ENCODE data around the gene RTN4RL1.

RTN4RL1 gene

DNA sequence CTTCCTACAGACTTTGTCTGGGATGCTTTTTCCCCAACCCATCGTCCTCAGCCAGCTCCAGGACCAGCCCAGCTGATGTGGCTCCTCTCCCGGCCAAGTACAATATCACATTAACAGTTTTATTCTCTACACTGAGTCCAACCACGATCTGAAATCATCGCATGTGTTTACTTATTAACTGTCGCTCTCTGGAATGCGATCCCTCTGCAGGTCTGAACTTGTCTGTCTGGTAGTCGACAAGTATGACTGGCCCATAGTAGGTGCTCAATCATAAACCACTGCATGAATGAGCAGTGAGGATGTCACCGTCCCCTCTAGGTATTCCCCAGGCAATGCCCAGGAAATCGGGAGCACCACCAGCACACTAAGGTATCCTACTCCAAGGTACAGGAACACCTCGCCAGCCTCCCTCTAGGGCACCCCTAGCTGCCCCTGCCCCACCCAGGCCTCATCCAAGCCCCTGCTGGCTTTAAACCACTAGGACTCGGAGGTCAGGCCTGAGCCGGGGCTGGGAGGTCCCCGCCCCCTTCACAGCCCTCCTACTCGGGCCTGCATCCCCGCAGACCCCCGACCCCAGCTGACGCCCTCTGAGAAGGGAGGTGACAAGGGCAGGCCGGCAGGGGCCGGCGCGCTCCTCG, 27.7 kb downstream of the RTN4RL1 start (continued):
- TF ChIP-seq, protein P1, sequence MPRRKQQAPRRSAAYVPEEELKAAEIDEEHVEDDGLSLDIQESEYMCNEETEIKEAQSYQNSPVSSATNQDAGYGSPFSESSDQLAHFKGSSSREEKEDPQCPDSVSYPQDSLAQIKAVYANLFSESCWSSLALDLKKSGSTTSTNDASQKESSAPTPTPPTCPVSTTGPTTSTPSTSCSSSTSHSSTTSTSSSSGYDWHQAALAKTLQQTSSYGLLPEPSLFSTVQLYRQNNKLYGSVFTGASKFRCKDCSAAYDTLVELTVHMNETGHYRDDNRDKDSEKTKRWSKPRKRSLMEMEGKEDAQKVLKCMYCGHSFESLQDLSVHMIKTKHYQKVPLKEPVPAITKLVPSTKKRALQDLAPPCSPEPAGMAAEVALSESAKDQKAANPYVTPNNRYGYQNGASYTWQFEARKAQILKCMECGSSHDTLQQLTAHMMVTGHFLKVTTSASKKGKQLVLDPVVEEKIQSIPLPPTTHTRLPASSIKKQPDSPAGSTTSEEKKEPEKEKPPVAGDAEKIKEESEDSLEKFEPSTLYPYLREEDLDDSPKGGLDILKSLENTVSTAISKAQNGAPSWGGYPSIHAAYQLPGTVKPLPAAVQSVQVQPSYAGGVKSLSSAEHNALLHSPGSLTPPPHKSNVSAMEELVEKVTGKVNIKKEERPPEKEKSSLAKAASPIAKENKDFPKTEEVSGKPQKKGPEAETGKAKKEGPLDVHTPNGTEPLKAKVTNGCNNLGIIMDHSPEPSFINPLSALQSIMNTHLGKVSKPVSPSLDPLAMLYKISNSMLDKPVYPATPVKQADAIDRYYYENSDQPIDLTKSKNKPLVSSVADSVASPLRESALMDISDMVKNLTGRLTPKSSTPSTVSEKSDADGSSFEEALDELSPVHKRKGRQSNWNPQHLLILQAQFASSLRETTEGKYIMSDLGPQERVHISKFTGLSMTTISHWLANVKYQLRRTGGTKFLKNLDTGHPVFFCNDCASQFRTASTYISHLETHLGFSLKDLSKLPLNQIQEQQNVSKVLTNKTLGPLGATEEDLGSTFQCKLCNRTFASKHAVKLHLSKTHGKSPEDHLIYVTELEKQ (tag by site-specific recombination; IDR thresholded peaks at IDR 0.05; ENCODE audit: borderline replicate concordance), result peak; percentile 74; the same call in 1 of the 2 replicates
- peak; percentile 78 for TF ChIP-seq SCRT2 (tag by site-specific recombination; IDR thresholded peaks at IDR 0.05)
- peak; percentile 65; the same call in 1 of the 2 replicates for TF ChIP-seq ZNF664 (tag by site-specific recombination; IDR thresholded peaks at IDR 0.05)
- TF ChIP-seq, protein P2, sequence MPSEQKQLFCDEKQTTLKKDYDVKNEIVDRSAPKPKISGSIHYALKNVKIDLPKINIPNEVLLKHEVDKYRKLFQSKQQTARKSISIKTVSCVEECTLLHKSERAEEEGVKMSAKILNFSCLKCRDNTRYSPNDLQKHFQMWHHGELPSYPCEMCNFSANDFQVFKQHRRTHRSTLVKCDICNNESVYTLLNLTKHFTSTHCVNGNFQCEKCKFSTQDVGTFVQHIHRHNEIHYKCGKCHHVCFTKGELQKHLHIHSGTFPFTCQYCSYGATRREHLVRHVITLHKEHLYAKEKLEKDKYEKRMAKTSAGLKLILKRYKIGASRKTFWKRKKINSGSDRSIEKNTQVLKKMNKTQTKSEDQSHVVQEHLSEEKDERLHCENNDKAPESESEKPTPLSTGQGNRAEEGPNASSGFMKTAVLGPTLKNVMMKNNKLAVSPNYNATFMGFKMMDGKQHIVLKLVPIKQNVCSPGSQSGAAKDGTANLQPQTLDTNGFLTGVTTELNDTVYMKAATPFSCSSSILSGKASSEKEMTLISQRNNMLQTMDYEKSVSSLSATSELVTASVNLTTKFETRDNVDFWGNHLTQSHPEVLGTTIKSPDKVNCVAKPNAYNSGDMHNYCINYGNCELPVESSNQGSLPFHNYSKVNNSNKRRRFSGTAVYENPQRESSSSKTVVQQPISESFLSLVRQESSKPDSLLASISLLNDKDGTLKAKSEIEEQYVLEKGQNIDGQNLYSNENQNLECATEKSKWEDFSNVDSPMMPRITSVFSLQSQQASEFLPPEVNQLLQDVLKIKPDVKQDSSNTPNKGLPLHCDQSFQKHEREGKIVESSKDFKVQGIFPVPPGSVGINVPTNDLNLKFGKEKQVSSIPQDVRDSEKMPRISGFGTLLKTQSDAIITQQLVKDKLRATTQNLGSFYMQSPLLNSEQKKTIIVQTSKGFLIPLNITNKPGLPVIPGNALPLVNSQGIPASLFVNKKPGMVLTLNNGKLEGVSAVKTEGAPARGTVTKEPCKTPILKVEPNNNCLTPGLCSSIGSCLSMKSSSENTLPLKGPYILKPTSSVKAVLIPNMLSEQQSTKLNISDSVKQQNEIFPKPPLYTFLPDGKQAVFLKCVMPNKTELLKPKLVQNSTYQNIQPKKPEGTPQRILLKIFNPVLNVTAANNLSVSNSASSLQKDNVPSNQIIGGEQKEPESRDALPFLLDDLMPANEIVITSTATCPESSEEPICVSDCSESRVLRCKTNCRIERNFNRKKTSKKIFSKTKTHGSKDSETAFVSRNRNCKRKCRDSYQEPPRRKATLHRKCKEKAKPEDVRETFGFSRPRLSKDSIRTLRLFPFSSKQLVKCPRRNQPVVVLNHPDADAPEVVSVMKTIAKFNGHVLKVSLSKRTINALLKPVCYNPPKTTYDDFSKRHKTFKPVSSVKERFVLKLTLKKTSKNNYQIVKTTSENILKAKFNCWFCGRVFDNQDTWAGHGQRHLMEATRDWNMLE (tag by site-specific recombination; conservative IDR thresholded peaks at IDR 0.05; ENCODE audit: low read depth), result no peak
- TF ChIP-seq, protein P3, sequence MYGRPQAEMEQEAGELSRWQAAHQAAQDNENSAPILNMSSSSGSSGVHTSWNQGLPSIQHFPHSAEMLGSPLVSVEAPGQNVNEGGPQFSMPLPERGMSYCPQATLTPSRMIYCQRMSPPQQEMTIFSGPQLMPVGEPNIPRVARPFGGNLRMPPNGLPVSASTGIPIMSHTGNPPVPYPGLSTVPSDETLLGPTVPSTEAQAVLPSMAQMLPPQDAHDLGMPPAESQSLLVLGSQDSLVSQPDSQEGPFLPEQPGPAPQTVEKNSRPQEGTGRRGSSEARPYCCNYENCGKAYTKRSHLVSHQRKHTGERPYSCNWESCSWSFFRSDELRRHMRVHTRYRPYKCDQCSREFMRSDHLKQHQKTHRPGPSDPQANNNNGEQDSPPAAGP (tag by site-specific recombination; IDR thresholded peaks at IDR 0.05), result peak; percentile 58; the same call in 1 of the 2 replicates
- TF ChIP-seq, protein P4, sequence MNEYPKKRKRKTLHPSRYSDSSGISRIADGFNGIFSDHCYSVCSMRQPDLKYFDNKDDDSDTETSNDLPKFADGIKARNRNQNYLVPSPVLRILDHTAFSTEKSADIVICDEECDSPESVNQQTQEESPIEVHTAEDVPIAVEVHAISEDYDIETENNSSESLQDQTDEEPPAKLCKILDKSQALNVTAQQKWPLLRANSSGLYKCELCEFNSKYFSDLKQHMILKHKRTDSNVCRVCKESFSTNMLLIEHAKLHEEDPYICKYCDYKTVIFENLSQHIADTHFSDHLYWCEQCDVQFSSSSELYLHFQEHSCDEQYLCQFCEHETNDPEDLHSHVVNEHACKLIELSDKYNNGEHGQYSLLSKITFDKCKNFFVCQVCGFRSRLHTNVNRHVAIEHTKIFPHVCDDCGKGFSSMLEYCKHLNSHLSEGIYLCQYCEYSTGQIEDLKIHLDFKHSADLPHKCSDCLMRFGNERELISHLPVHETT (tag by site-specific recombination; IDR thresholded peaks at IDR 0.05), result peak; percentile 42; the same call in 1 of the 2 replicates
- TF ChIP-seq ZNF561 (tag by site-specific recombination; IDR thresholded peaks at IDR 0.05; ENCODE audit: borderline replicate concordance), result 0 out of 2 replicates have a peak, but pooled peaks have one; percentile 44
- TF ChIP-seq TRIM28 (IDR thresholded peaks at IDR 0.05; ENCODE audit: borderline replicate concordance, low read length), result peak; percentile 97
- TF ChIP-seq, protein P5, sequence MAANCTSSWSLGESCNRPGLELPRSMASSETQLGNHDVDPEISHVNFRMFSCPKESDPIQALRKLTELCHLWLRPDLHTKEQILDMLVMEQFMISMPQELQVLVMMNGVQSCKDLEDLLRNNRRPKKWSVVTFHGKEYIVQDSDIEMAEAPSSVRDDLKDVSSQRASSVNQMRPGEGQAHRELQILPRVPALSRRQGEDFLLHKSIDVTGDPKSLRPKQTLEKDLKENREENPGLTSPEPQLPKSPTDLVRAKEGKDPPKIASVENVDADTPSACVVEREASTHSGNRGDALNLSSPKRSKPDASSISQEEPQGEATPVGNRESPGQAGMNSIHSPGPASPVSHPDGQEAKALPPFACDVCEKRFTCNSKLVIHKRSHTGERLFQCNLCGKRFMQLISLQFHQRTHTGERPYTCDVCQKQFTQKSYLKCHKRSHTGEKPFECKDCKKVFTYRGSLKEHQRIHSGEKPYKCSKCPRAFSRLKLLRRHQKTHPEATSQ (tag by site-specific recombination; IDR thresholded peaks at IDR 0.05), result no peak
- TF ChIP-seq ZNF629 (tag by site-specific recombination; IDR thresholded peaks at IDR 0.05), result peak; percentile 57; the same call in 1 of the 2 replicates

DNA sequence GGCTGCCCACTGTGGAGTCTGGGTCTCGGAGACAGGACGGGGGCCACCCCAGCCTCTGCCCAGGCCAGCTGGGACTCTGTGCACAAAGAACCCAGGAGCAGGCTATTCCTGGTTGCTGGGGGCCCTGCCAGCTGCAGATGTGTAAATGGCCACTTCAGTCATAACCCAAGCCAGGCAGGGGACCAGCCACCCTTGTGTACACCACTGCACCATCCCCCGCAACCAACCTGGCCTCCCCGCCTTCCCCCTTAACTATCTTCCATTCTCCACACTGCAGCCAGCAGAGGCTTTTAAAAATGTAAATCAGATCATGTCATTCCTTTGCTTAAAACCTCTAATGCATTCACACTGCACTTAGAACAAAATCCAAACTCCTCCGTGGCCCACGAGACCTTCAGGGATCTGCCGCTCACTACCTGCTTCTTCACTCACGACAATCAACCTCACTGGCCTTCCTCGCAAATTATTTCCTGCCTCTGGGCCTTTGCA, 28.3 kb downstream of the RTN4RL1 start:
- H3K9me3 ChIP-seq (ENCODE audit: control insufficient read depth, insufficient read depth, low read depth, low read length), result no peaks in the 10 kb centered on the region
- no peaks in the 10 kb centered on the region for H3K36me3 ChIP-seq (ENCODE audit: control insufficient read depth in 2 of 2, insufficient read depth in 1 of 2, low read length in 2 of 2)
- H3K4me3 ChIP-seq (ENCODE audit: low read depth, low read length), result no peak overlapping the region
- no peak overlapping the region for H3K27ac ChIP-seq (ENCODE audit: extremely low read depth, low read depth, low read length)
- ChIA-PET POLR2A (interaction anchor here (0.7 to 1.2 kb wide), 4 partner anchors 13 to 161 kb away, joined by 3 to 8 read pairs (median 3); partner anchors contain the start of gene RTN4RL1), CTCF (interaction anchor here (1.3 to 1.4 kb wide), 2 partner anchors 29 to 88 kb away, joined by 5 read pairs; no protein-coding TSS in a partner anchor)
- H3K4me1 ChIP-seq (ENCODE audit: control insufficient read depth, insufficient read depth, low read length), result peaks cover 15% of the 10 kb centered on the region
- no peak for TF ChIP-seq ZNF211 (tag by site-specific recombination; IDR thresholded peaks at IDR 0.05; ENCODE audit: low read depth)
- TF ChIP-seq, protein P6, sequence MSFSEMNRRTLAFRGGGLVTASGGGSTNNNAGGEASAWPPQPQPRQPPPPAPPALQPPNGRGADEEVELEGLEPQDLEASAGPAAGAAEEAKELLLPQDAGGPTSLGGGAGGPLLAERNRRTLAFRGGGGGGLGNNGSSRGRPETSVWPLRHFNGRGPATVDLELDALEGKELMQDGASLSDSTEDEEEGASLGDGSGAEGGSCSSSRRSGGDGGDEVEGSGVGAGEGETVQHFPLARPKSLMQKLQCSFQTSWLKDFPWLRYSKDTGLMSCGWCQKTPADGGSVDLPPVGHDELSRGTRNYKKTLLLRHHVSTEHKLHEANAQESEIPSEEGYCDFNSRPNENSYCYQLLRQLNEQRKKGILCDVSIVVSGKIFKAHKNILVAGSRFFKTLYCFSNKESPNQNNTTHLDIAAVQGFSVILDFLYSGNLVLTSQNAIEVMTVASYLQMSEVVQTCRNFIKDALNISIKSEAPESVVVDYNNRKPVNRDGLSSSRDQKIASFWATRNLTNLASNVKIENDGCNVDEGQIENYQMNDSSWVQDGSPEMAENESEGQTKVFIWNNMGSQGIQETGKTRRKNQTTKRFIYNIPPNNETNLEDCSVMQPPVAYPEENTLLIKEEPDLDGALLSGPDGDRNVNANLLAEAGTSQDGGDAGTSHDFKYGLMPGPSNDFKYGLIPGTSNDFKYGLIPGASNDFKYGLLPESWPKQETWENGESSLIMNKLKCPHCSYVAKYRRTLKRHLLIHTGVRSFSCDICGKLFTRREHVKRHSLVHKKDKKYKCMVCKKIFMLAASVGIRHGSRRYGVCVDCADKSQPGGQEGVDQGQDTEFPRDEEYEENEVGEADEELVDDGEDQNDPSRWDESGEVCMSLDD (tag by site-specific recombination; IDR thresholded peaks at IDR 0.05), result no peak
- TF ChIP-seq, protein P7, sequence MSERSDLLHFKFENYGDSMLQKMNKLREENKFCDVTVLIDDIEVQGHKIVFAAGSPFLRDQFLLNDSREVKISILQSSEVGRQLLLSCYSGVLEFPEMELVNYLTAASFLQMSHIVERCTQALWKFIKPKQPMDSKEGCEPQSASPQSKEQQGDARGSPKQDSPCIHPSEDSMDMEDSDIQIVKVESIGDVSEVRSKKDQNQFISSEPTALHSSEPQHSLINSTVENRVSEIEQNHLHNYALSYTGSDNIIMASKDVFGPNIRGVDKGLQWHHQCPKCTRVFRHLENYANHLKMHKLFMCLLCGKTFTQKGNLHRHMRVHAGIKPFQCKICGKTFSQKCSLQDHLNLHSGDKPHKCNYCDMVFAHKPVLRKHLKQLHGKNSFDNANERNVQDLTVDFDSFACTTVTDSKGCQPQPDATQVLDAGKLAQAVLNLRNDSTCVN (tag by site-specific recombination; optimal IDR thresholded peaks at IDR 0.05), result no peak
- TF ChIP-seq, protein P8, sequence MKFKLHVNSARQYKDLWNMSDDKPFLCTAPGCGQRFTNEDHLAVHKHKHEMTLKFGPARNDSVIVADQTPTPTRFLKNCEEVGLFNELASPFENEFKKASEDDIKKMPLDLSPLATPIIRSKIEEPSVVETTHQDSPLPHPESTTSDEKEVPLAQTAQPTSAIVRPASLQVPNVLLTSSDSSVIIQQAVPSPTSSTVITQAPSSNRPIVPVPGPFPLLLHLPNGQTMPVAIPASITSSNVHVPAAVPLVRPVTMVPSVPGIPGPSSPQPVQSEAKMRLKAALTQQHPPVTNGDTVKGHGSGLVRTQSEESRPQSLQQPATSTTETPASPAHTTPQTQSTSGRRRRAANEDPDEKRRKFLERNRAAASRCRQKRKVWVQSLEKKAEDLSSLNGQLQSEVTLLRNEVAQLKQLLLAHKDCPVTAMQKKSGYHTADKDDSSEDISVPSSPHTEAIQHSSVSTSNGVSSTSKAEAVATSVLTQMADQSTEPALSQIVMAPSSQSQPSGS (tag by site-specific recombination; IDR thresholded peaks at IDR 0.05; ENCODE audit: low read depth), result no peak
- no peak for TF ChIP-seq BCL11A (tag by site-specific recombination; IDR thresholded peaks at IDR 0.05; ENCODE audit: low read depth)

All from HEK293 (cell line).